ENCODE results near the gene MACROD1. TPM values are rescaled to one million over a fixed set of nuclear protein-coding genes. Genes with fewer than 3 reads are reported as not detected.

MACROD1 gene
- total and polyA plus RNA-seq, 2 donors (not counting 3 experiments of a cell fraction or from before 2014, with no cell fraction given): 11.0 to 16.2 TPM

GRCh38 chr11:64132191-64132771, 33.6 kb downstream of the MACROD1 start:
- Histone ChIP-seq H3K27me3 (ENCODE audit: control insufficient read depth in 2 of 2, insufficient read depth in 2 of 2, low read length in 2 of 2) (no peaks in the 10 kb centered on the region), H3K36me3 (ENCODE audit: control insufficient read depth in 2 of 2, extremely low read depth in 1 of 2, insufficient read depth in 2 of 2, low read length in 2 of 2) (no peaks in the 10 kb centered on the region), H3K27ac (ENCODE audit: insufficient read depth, low read depth, low read length) (no peak overlapping the region), H3K9me3 (replicated peaks; ENCODE audit: control insufficient read depth, insufficient read depth, low read length) (no peaks in the 10 kb centered on the region), H3K9ac (replicated peaks; ENCODE audit: extremely low read depth, insufficient read depth, low read length) (no peak overlapping the region), H2AFZ (ENCODE audit: low read depth, low read length) (no peak overlapping the region), H3K4me3 (replicated peaks in 1 of 3; ENCODE audit: insufficient read depth in 1 of 3, low read depth in 1 of 3, low read length in 3 of 3) (no peak overlapping the region), H3K4me2 (ENCODE audit: insufficient read depth, low read length) (no peak overlapping the region), H3K79me2 (ENCODE audit: control insufficient read depth, insufficient read depth, low read length) (no peaks in the 10 kb centered on the region), H4K20me1 (replicated peaks; ENCODE audit: control insufficient read depth, extremely low read depth, insufficient read depth, low read length) (no peaks in the 10 kb centered on the region), H3K4me1 (ENCODE audit: control insufficient read depth, extremely low read depth, insufficient read depth, low read length) (no peaks in the 10 kb centered on the region), H3K9me1 (replicated peaks; ENCODE audit: control insufficient read depth, extremely low read depth, insufficient read depth, low read length) (no peaks in the 10 kb centered on the region)
- dilution Hi-C loops (cut with MboI; ENCODE audit: extremely low pct_ligation_motif_present, low sequenced_read_pairs): no loop called here
- intact Hi-C loops (cut with micrococcal nuclease): no loop called here
- FAIRE-seq (no peak), DNase-seq (ENCODE audit: low read depth, low spot score) (no peak)
- no TSS peak for BruUV-seq (replicated peaks)
- no peak for TF ChIP-seq JUN (IDR thresholded peaks at IDR 0.05; ENCODE audit: borderline replicate concordance, insufficient read depth, insufficient read length, low read depth)
- TF ChIP-seq FOS (IDR thresholded peaks at IDR 0.05; ENCODE audit: borderline replicate concordance, insufficient read depth, low read length): no peak
- no peak for TF ChIP-seq EZH2 (IDR thresholded peaks at IDR 0.05; ENCODE audit: borderline replicate concordance, low read depth, low read length, severe bottlenecking)
- TF ChIP-seq, protein P1, sequence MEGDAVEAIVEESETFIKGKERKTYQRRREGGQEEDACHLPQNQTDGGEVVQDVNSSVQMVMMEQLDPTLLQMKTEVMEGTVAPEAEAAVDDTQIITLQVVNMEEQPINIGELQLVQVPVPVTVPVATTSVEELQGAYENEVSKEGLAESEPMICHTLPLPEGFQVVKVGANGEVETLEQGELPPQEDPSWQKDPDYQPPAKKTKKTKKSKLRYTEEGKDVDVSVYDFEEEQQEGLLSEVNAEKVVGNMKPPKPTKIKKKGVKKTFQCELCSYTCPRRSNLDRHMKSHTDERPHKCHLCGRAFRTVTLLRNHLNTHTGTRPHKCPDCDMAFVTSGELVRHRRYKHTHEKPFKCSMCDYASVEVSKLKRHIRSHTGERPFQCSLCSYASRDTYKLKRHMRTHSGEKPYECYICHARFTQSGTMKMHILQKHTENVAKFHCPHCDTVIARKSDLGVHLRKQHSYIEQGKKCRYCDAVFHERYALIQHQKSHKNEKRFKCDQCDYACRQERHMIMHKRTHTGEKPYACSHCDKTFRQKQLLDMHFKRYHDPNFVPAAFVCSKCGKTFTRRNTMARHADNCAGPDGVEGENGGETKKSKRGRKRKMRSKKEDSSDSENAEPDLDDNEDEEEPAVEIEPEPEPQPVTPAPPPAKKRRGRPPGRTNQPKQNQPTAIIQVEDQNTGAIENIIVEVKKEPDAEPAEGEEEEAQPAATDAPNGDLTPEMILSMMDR (IDR thresholded peaks at IDR 0.05; ENCODE audit: extremely low read depth in 1 of 2, insufficient read depth in 1 of 2, low read depth in 1 of 2, low read length in 2 of 2): no peak
- no peak for TF ChIP-seq POLR2AphosphoS5 (IDR thresholded peaks at IDR 0.05; ENCODE audit: insufficient read depth, low read depth, low read length)
- TF ChIP-seq MYC (IDR thresholded peaks at IDR 0.05; ENCODE audit: low read depth, low read length): no peak
- TF ChIP-seq GATA2 (IDR thresholded peaks at IDR 0.05; ENCODE audit: insufficient read depth, insufficient read length, low read depth, low read length): no peak
- TF ChIP-seq POLR2A (IDR thresholded peaks at IDR 0.05; ENCODE audit: low read depth, low read length): no peak
- TF ChIP-seq, protein P2, sequence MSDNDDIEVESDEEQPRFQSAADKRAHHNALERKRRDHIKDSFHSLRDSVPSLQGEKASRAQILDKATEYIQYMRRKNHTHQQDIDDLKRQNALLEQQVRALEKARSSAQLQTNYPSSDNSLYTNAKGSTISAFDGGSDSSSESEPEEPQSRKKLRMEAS (IDR thresholded peaks at IDR 0.05; ENCODE audit: insufficient read depth, insufficient read length): no peak
- ChIA-PET POLR2A (no interaction called here), CTCF (interaction anchor here (1.0 to 2.7 kb wide), 4 partner anchors 17 to 132 kb away, joined by 3 to 8 read pairs (median 4); no protein-coding TSS in a partner anchor)

Measured in endothelial cell of umbilical vein (primary cell).